Measurements from ENCODE around the gene TNNT2.

Gene TNNT2

DNA sequence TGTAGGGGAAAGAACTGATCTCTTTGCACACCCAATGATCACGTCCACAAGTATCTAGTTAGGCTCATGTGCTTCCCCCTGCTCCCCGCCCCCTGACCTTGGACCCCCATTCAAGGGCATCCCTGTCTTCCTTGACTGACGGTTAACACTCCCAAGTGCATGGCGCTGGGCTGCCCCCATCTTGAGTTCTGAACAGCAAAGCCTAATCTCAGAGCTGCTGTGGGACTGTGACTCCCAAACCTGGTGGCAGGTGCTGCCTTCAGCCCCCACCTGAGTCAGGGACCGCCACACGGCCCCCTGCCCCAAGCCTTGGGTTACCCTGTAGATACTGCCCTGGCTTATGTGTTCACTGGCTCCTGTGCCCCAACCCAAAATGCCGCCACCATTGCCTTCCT lies 43.1 kb upstream of the TNNT2 start:
- DNase-seq (ENCODE audit: insufficient read length, low spot score) (no peak), FAIRE-seq (no peak)

DNA sequence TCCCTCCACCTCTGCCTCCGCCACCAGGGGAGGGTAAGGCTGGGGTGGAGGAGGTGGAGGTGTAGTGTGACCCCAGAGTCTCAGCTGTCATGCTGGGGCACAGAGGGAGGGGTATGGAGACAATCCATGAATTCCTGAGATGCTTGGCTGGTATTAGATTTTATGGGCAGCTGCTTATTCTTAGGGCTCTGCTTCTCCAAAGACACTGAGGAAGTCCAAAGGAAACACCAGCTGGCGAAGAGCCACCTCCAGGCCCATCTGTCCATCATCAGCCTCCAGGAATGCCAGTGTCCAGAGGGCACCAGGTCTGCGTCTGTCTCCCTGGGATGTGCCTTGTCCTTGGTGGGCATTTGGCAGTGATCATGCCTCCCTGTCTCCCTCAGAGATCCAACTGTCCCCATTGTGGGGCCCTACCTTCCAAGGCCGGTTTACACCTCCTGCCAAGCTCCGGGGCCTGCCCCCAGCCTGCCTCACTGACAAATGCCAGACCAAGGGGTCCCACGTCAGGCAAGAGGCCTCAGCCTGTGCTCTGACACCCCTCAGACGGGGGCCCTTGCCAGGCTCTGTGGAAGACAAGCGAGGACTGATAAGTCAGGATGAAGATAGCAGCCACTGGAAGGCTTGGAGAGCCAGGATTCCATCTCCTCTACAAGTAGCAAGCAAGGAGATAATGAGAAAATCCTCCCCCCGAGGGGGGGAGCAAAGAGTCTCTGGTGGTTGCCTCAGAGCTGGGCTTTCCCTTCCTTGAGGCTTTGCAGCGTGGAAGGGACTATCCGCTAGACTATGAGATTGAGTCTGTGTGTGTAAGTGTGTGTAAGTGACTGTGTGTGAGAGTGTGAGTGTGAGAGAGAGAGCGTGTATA lies 42.5 kb upstream of the TNNT2 start:
- FAIRE-seq (no peak), DNase-seq (ENCODE audit: insufficient read length, low spot score) (no peak)
- TF ChIP-seq, protein P1, sequence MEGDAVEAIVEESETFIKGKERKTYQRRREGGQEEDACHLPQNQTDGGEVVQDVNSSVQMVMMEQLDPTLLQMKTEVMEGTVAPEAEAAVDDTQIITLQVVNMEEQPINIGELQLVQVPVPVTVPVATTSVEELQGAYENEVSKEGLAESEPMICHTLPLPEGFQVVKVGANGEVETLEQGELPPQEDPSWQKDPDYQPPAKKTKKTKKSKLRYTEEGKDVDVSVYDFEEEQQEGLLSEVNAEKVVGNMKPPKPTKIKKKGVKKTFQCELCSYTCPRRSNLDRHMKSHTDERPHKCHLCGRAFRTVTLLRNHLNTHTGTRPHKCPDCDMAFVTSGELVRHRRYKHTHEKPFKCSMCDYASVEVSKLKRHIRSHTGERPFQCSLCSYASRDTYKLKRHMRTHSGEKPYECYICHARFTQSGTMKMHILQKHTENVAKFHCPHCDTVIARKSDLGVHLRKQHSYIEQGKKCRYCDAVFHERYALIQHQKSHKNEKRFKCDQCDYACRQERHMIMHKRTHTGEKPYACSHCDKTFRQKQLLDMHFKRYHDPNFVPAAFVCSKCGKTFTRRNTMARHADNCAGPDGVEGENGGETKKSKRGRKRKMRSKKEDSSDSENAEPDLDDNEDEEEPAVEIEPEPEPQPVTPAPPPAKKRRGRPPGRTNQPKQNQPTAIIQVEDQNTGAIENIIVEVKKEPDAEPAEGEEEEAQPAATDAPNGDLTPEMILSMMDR (IDR thresholded peaks at IDR 0.05; ENCODE audit: insufficient read depth, missing control alignments), result no peak

More for the DNA sequence above, 43.1 kb upstream of the TNNT2 start:
- TF ChIP-seq, protein P1 (IDR thresholded peaks at IDR 0.05; ENCODE audit: insufficient read depth, missing control alignments), result no peak

DNA sequence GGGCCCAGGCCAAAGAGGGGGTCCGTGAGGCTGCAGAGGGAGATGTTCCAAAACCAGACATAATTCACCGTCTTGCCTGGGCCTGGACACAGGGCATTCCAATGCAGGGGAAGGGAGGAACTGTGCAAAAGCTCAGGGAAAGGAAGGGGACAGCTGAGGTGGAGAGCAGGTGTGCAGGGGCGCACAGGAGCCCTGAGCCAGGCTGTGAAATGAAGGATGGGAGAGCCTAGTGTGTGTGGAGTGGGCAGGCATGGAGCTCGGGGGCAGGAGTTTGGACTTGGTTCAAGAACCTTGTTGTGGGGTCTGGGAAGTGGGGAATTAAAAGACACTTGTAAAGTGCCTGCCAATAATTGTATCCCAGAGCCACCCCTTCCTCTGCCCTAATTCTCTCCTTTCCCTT lies 41.8 kb upstream of the TNNT2 start:
- FAIRE-seq, result no peak
- TF ChIP-seq, protein P1 (IDR thresholded peaks at IDR 0.05; ENCODE audit: insufficient read depth, missing control alignments), result no peak

DNA sequence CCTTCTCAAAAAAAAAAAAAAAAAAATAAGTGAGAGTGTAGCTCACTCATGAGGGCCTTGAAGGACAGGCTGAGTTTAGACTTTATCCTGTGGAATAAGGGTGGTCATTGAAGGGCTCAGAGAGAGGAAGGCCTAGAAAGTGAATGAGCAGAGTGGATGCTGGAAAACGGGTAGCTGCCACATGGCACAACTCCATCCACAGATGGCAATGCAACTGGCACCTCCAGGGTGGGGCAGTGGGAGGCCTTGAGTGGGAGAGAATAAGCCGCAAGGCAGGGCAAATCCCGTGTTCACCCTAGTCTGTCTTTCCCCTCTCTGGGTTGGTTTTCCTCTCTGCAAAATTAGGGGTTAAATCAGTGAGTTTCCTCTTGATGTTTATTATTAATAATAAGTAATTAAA lies 41.0 kb upstream of the TNNT2 start:
- DNase-seq (ENCODE audit: insufficient read length, low spot score) (no peak), FAIRE-seq (no peak)
- TF ChIP-seq, protein P1 (IDR thresholded peaks at IDR 0.05; ENCODE audit: insufficient read depth, missing control alignments), result no peak

More for the DNA sequence above, 41.8 kb upstream of the TNNT2 start:
- no peak for DNase-seq (ENCODE audit: insufficient read length, low spot score)

DNA sequence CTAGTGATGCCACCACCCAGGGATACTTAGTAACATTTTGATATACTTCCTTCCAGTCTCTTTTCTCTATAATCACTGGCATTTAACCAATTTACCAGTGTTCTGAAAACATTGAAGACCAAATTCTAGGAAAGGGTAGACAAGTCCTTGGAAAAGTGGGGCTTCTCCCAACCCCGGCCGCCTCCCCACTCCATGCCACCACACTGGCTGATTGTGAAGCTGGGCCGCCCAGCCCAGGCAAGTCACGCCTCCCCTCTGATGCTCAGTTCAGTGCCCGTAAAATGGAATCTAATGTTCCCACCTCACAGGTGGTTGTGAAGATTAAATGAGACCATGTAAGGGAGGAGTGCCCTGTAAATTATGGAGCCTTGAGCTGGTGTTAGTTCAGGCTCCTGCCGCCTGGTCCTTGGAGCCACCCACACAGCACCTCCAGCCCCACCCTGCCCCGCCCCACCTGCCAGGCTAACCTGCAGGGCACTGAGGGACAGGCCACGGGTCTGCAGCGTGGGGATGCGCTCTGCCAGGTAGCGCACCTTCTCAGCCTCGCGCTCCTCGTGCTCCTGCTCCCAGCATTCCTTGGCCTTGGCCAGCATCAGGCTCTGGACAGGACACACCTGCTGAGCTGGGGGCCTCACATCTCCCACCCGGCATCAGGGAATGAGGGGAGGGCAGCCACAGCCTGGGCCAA lies 36.7 kb upstream of the TNNT2 start:
- no peak for FAIRE-seq

DNA sequence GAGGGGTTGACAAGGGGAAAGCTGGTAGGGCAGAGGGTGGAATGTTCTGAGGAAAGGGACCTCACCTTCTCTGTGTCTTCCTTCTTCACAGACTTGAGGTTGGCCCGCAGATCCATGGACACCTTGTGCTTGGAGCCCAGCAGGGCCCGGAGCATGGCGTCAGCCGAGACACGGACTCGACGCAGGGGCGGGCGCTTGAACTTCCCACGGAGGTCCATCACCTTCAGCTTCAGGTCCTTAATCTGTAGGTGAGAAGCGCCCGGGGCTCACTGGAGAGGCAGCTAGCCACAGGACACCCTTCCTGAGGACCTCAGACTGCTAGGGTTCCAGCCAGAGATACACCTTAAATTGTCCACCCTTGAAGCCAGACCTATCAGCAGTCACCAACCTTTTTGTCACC lies 33.8 kb upstream of the TNNT2 start:
- TF ChIP-seq, protein P1 (IDR thresholded peaks at IDR 0.05; ENCODE audit: insufficient read depth, missing control alignments), result no peak
- DNase-seq (ENCODE audit: insufficient read length, low spot score) (no peak), FAIRE-seq (no peak)

More for the DNA sequence above, 36.7 kb upstream of the TNNT2 start:
- DNase-seq (ENCODE audit: insufficient read length, low spot score), result no peak
- TF ChIP-seq, protein P1 (IDR thresholded peaks at IDR 0.05; ENCODE audit: insufficient read depth, missing control alignments), result no peak

DNA sequence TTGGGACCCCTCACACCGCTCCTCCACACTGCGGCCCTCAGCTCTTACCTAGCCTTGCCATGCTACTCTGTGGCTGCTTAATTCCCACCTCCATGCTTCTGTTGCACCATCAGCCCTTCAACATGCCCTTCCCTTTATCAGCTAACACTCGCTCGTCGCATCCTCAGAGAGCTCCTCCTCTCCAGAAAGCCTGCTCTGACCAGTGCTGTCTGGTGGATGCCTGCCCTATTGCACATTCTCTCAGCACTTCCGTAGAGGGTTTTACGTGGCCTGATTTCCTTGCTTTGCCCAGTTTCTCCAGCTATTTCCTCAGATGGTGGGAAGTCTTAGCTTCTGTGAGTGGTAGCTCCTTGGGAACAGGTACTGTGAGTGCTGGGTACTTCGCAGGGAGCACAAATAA lies 32.0 kb upstream of the TNNT2 start:
- TF ChIP-seq, protein P1 (IDR thresholded peaks at IDR 0.05; ENCODE audit: insufficient read depth, missing control alignments), result no peak
- no peak for FAIRE-seq
- DNase-seq (ENCODE audit: insufficient read length, low spot score), result no peak
